Measurements from ENCODE around the gene BAIAP3. TPM values are rescaled to one million over a fixed set of nuclear protein-coding genes. Genes with fewer than 3 reads are reported as not detected.

Gene BAIAP3
- total RNA-seq, 1 experiment from 2014 or later = 0.11 TPM

- no peak for DNase-seq (ENCODE audit: low read depth)
These were observed 13.9 kb downstream of the BAIAP3 start for GRCh38 chr16:1347286-1347855.

GRCh38 chr16:1347962-1348361 is 14.5 kb downstream of the BAIAP3 start:
- DNase-seq (ENCODE audit: low read depth) = no peak

- DNase-seq (ENCODE audit: low read depth) = no peak
These were observed 15.0 kb downstream of the BAIAP3 start for GRCh38 chr16:1348441-1348840.

DNA sequence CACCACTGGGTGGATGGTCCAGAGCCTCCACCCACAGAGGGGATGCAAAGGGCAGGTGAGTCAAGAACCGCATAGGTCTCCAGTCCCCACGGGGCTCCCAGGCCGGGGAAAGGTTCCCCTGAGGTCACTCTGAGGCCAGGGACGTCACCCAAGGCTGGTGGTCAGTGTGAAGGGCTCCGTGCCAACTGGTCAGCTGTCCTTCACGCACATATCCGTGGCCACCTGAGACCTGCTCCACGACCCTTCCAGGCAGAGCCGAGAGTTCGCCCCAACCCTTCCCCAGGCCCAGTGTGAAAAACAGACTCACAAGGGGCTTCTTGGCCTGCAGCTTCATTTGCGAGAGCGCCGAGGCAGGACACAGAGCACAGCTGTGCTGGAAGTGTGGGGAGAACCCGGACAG is 15.5 kb downstream of the BAIAP3 start:
- no peak for DNase-seq (ENCODE audit: low read depth)

DNA sequence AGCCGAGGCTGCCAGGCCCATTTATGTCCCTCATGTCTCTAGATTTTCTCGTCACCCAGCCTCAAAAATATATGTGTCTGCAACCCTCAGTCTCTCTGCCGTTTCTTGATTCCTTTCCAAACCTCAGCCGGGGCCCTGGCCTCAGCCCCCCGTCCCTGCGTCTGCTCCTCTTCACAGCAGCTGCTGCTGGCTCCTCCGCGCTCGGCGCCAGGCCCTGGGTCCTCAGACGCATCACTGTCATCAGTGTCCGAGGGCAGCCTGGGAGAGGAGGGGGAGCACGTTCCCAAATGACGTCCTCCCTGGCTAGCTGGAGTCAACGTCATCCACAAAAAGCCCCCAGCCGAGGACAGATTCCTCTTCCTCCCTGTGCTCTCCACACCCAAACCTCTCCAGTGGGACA is 15.9 kb downstream of the BAIAP3 start:
- no peak for DNase-seq (ENCODE audit: low read depth)

- no peak for DNase-seq (ENCODE audit: low read depth)
These were observed 16.5 kb downstream of the BAIAP3 start for GRCh38 chr16:1349951-1350350.

DNA sequence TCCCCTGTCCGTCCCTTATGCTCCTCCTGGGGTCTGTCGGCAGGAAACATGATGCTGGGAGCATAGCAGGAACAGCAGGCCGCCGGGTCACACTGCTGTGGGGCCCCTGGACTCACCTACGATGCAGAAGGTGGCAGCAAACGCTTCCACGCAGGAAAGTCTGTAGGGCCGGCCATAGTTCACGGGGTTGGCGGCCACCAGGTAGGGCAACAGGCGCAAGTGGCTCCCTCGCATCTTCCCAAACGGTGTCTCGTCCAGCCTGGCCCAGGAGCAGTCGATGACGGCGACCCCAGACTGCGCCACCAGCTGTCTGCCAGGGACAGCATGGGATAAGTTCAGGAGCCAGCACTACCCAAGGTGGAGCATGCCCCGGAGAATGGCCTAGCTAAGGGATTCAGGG is 17.2 kb downstream of the BAIAP3 start:
- no peak for DNase-seq (ENCODE audit: low read depth)

DNA sequence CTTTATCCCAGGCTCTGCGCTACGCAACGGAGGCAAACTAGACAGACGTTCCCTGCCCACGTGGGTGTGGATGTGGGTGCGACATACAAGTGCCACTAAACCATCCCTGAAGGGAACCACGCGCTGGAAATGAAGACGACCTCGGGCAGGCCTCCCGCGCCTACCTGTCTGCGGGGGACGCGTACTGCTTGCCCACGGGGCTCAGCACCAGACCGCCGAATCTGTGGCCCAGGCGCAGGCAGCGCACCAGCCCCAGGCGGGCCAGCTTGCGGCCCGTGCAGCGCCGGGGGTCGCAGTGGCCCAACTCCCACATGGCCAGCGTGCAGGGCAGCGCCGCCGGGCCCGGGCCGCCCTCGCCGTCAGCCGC is 17.8 kb downstream of the BAIAP3 start:
- DNase-seq (ENCODE audit: low read depth) = no peak

GRCh38 chr16:1351582-1352362 is 18.3 kb downstream of the BAIAP3 start, which contains the start of the genes GNPTG and TSR3:
Gene GNPTG (plus strand): TSS chr16:1351931. CDS start chr16:1351966, 35 bp downstream.
Gene TSR3 (minus strand): TSS chr16:1351878. CDS start chr16:1351804, 74 bp downstream.
- peak; percentile 90 for DNase-seq (ENCODE audit: low read depth)

- DNase-seq (ENCODE audit: low read depth) = no peak
These were observed 21.5 kb downstream of the BAIAP3 start for GRCh38 chr16:1354815-1355540.

GRCh38 chr16:1355591-1355990 is 22.1 kb downstream of the BAIAP3 start:
- no peak for DNase-seq (ENCODE audit: low read depth)

GRCh38 chr16:1356061-1356900 is 22.8 kb downstream of the BAIAP3 start:
- DNase-seq (ENCODE audit: low read depth) = no peak

- DNase-seq (ENCODE audit: low read depth) = no peak
These were observed 24.6 kb downstream of the BAIAP3 start for GRCh38 chr16:1357906-1358566.

GRCh38 chr16:1361685-1362360 is 28.4 kb downstream of the BAIAP3 start:
- DNase-seq (ENCODE audit: low read depth) = no peak

- DNase-seq (ENCODE audit: low read depth) = no peak
These were observed 29.4 kb downstream of the BAIAP3 start for GRCh38 chr16:1362807-1363206.

DNA sequence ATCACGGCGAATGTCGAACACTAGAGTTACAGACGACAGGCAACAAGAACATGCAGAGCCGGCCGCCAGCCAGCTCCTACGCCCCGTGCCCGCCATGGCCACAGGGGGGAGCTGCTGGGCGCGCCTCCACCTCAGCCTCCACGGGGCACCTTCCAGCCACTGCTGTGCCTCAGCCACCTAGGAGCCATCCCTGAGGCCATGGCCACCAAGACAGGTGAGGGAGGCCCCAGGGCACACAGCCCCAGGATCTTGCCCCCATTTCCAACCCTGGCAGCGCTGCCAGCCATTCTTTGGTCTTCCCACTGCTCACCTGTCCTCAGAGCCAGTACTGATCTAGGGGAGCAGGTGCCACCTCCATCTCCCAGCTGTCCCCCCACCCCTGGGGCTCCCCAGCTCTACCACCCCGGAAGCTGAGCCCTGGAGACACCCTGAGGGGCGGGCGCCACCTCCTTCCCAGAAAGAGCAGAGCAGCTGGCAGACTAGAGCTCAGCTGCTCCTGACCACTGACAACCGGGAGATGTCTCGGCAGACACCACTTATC is 30.1 kb downstream of the BAIAP3 start:
- DNase-seq (ENCODE audit: low read depth) = peak; percentile 51

DNA sequence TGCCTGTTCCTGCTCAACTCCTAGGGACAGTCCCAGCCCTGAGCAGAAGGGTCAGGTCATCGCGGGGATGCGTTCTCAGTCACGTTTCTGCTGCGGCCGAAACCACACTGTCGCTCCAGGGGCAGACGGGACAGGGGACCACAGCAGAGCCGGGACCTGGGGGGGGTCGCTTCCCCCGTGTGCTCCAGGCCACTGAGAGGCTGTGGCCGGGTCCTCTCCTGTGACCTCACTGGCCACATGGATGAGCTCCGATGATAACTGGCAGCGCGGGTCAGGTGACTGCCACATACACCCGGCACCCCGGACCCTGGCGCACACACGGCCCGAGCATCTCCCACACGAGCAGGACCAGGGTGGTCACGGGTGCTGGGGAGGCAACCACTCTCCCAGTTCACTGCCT is 31.1 kb downstream of the BAIAP3 start:
- DNase-seq (ENCODE audit: low read depth) = no peak

GRCh38 chr16:1366060-1366711 is 32.7 kb downstream of the BAIAP3 start:
- no peak for DNase-seq (ENCODE audit: low read depth)

- DNase-seq (ENCODE audit: low read depth) = no peak
These were observed 33.4 kb downstream of the BAIAP3 start for GRCh38 chr16:1366712-1367299.

Data from Daoy (cell line).